Prostate gland (tissue), 2 donors: ENCODE data around the gene CRIM1. TPM values are rescaled to one million over a fixed set of nuclear protein-coding genes. Genes with fewer than 3 reads are reported as not detected.

Source experiments
- DNase-seq: peaks from one replicate; pipeline ENCODE4 v3.0.0-alpha.2; 2019; ENCODE audit warnings: low spot score
- H3K27ac ChIP-seq, 2 donors: fragments of 200-600 bp; sonication (generic); 2 replicates each; pipeline ENCODE4 v1.5.1; 2017 to 2019
- H3K27me3 ChIP-seq: fragments of 200-600 bp; sonication (generic); replicated peaks from 2 replicates; pipeline ENCODE4 v1.5.1; 2019; ENCODE audit not compliant: insufficient read depth
- H3K36me3 ChIP-seq, 2 donors: fragments of 200-600 bp; sonication (generic); 1 replicate in 1 of 2; 2 replicates in 1 of 2; pipeline versions ENCODE4 v1.5.1 to v1.8.1; 2017 to 2019
- H3K4me1 ChIP-seq: fragments of 200-600 bp; sonication (generic); replicated peaks from 2 replicates; pipeline ENCODE4 v1.5.1; 2019
- H3K4me3 ChIP-seq, 2 donors: fragments of 200-600 bp; sonication (generic); 2 replicates each; pipeline ENCODE4 v1.5.1; 2017 to 2019
- H3K9me3 ChIP-seq: fragments of 200-600 bp; sonication (generic); 2 replicates; pipeline ENCODE4 v1.5.1; 2017
- POLR2A ChIP-seq: fragments of 450-650 bp; IDR thresholded peaks from one replicate; pipeline ENCODE4 v1.6.1; 2016; ENCODE audit warnings: antibody characterized with exemption, mild to moderate bottlenecking
- POLR2AphosphoS5 ChIP-seq: sonication (generic); formaldehyde crosslinking; IDR thresholded peaks from one replicate; pipeline ENCODE4 v1.6.1; 2017; ENCODE audit warnings: antibody characterized with exemption
- WGBS: methylation state at CpG from one replicate; pipeline ENCODE4 v1.1.5; 2018; 5-methylcytosine and 5-hydroxymethylcytosine counted together
- intact Hi-C: fragments of 100-400 bp; cut with DNase I; formaldehyde crosslinking; loops from one replicate; pipeline ENCODE4 v1.14.2; 2022
- total RNA-seq, 2 donors: library from RNA; depleted of rRNA; stranded (reverse); fragments of >200 nt; gene quantifications; one replicate each; pipeline ENCODE4 v1.1.0, GENCODE V29; 2016
- TF ChIP-seq, protein P1 (sequence below), 4 experiments: fragments of 200-600 bp in 2 of 4; fragments of 450-650 bp in 2 of 4; sonication (generic) in 2 of 4; IDR thresholded peaks; 1 replicate in 3 of 4; 2 replicates in 1 of 4; pipeline ENCODE4 v1.5.1; 2016 to 2019; ENCODE audit warnings: antibody characterized with exemption in 4 of 4, mild to moderate bottlenecking in 2 of 4, moderate library complexity in 2 of 4

CRIM1 gene
- total RNA-seq, 2 donors from 2014 or later: 55.2 to 101 TPM

DNA sequence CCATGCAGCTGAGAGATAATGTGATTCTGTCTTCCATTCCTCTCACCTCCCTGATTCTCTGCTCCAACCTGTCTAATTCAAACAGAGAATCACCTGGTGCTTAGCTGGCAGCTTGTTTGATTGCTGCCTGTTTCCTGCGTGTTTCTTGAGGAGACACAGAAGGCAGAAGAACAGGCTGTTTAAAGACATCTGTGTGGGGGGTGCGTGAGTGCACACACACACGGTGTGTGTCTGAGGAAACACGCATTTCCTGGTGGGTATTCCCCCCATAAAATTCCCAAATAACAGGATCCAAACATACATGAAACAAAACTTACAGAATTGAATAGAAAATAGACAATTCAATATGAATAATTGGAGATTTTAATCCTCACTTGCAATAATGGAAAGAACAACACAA, 29.3 kb upstream of the CRIM1 start:
- H3K36me3 ChIP-seq: no peaks in the 10 kb centered on the region
- WGBS: 42% methylated on average over 4 of the region's 4 CpGs
- no peak for TF ChIP-seq POLR2A
- TF ChIP-seq, protein P1, sequence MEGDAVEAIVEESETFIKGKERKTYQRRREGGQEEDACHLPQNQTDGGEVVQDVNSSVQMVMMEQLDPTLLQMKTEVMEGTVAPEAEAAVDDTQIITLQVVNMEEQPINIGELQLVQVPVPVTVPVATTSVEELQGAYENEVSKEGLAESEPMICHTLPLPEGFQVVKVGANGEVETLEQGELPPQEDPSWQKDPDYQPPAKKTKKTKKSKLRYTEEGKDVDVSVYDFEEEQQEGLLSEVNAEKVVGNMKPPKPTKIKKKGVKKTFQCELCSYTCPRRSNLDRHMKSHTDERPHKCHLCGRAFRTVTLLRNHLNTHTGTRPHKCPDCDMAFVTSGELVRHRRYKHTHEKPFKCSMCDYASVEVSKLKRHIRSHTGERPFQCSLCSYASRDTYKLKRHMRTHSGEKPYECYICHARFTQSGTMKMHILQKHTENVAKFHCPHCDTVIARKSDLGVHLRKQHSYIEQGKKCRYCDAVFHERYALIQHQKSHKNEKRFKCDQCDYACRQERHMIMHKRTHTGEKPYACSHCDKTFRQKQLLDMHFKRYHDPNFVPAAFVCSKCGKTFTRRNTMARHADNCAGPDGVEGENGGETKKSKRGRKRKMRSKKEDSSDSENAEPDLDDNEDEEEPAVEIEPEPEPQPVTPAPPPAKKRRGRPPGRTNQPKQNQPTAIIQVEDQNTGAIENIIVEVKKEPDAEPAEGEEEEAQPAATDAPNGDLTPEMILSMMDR (IDR thresholded peaks at IDR 0.05): no peak
- TF ChIP-seq POLR2AphosphoS5: no peak
- no peaks in the 10 kb centered on the region for H3K9me3 ChIP-seq
- intact Hi-C loops: no loop called here
- DNase-seq: no peak
- no peak overlapping the region for H3K27ac ChIP-seq
- H3K27me3 ChIP-seq: no peaks in the 10 kb centered on the region
- H3K4me3 ChIP-seq: no peak overlapping the region
- no peaks in the 10 kb centered on the region for H3K4me1 ChIP-seq

GRCh38 chr2:36329251-36329650, 26.3 kb upstream of the CRIM1 start:
- Histone ChIP-seq H3K27ac (no peak overlapping the region), H3K36me3 (no peaks in the 10 kb centered on the region), H3K27me3 (no peaks in the 10 kb centered on the region), H3K9me3 (no peaks in the 10 kb centered on the region), H3K4me1 (no peaks in the 10 kb centered on the region), H3K4me3 (no peak overlapping the region)
- intact Hi-C loops: no loop called here
- 60% methylated on average over 2 of the region's 2 CpGs for WGBS
- DNase-seq: no peak
- TF ChIP-seq POLR2AphosphoS5 (no peak), POLR2A (no peak)
- TF ChIP-seq, protein P1 (IDR thresholded peaks at IDR 0.05): no peak

- Histone ChIP-seq H3K36me3 (no peaks in the 10 kb centered on the region), H3K4me3 (no peak overlapping the region), H3K4me1 (no peaks in the 10 kb centered on the region), H3K9me3 (no peaks in the 10 kb centered on the region), H3K27ac (no peak overlapping the region), H3K27me3 (no peaks in the 10 kb centered on the region)
- intact Hi-C loops: no loop called here
- TF ChIP-seq POLR2A: no peak
- TF ChIP-seq, protein P1 (IDR thresholded peaks at IDR 0.05): no peak
- no peak for TF ChIP-seq POLR2AphosphoS5
- no peak for DNase-seq
- WGBS: 69% methylated on average over 4 of the region's 4 CpGs
Measured at GRCh38 chr2:36329746-36330472, 25.7 kb upstream of the CRIM1 start.

- no peaks in the 10 kb centered on the region for H3K36me3 ChIP-seq
- no peak overlapping the region for H3K27ac ChIP-seq
- WGBS: 53% methylated on average over 3 of the region's 3 CpGs
- TF ChIP-seq, protein P1 (IDR thresholded peaks at IDR 0.05): no peak
- TF ChIP-seq POLR2AphosphoS5: no peak
- TF ChIP-seq POLR2A: no peak
- peak; percentile 21 for DNase-seq
- H3K4me3 ChIP-seq: no peak overlapping the region
- H3K4me1 ChIP-seq: no peaks in the 10 kb centered on the region
- intact Hi-C loops: no loop called here
- no peaks in the 10 kb centered on the region for H3K27me3 ChIP-seq
- no peaks in the 10 kb centered on the region for H3K9me3 ChIP-seq
Measured at GRCh38 chr2:36330473-36331395, 24.8 kb upstream of the CRIM1 start.
